SU-DHL-6 (cell line): ENCODE results near the gene WDR90.

ENCODE experiments used
- H2AFZ ChIP-seq: fragments of 200-600 bp; sonication (generic); 2 replicates; pipeline ENCODE4 v1.6.1; 2014; ENCODE audit warnings: low read depth, mild to moderate bottlenecking, moderate library complexity, mixed read lengths, antibody characterized with exemption, low read length; ENCODE audit not compliant: severe bottlenecking
- H3F3A ChIP-seq: fragments of 200-600 bp; shearing (Covaris generic); 2 replicates; pipeline ENCODE4 v1.6.0; 2016; ENCODE audit warnings: antibody characterized with exemption, mild to moderate bottlenecking; ENCODE audit not compliant: insufficient read depth
- H3K27ac ChIP-seq: fragments of 200-600 bp; sonication (generic); 2 replicates; pipeline ENCODE4 v1.5.1; 2016; ENCODE audit warnings: low read depth, mild to moderate bottlenecking, low read length, moderate library complexity, mixed read lengths
- H3K27me3 ChIP-seq: fragments of 200-600 bp; sonication (generic), shearing (Covaris generic); 2 replicates; pipeline ENCODE4 v1.6.0; 2014; ENCODE audit warnings: mild to moderate bottlenecking, low read length
- H3K36me3 ChIP-seq: fragments of 200-600 bp; sonication (generic); 2 replicates; pipeline ENCODE4 v1.6.1; 2014; ENCODE audit warnings: mild to moderate bottlenecking, low read length, mixed read lengths
- H3K4me2 ChIP-seq: fragments of 300-600, 200-600 bp; shearing (Covaris generic), sonication (generic); 2 replicates; pipeline ENCODE4 v1.6.0; 2014; ENCODE audit warnings: low read length, low read depth, mild to moderate bottlenecking; ENCODE audit not compliant: poor library complexity, severe bottlenecking
- H3K4me3 ChIP-seq: fragments of 200-600 bp; sonication (generic); 2 replicates; pipeline ENCODE4 v1.5.1; 2014; ENCODE audit warnings: antibody characterized with exemption, low read length, mild to moderate bottlenecking, mixed read lengths; ENCODE audit not compliant: insufficient read depth, poor library complexity, severe bottlenecking
- H3K79me2 ChIP-seq: fragments of 200-600 bp; sonication (generic); 2 replicates; pipeline ENCODE4 v1.6.1; 2014; ENCODE audit warnings: mild to moderate bottlenecking, low read length, moderate library complexity; ENCODE audit not compliant: insufficient read depth
- H3K9ac ChIP-seq: fragments of 200-600 bp; sonication (generic); 2 replicates; pipeline ENCODE4 v1.7.0; 2014; ENCODE audit warnings: mild to moderate bottlenecking, low read length
- H3K9me2 ChIP-seq: fragments of 200-600 bp; sonication (generic); replicated peaks from 2 replicates; pipeline ENCODE4 v1.6.1; 2014; ENCODE audit warnings: low read length; ENCODE audit not compliant: insufficient read depth
- H3K9me3 ChIP-seq: fragments of 200-600 bp; sonication (generic); 2 replicates; pipeline ENCODE4 v1.6.1; 2014; ENCODE audit warnings: low read length, mixed read lengths; ENCODE audit not compliant: insufficient read depth
- H4K20me1 ChIP-seq: fragments of 200-600 bp; sonication (generic); 2 replicates; pipeline ENCODE4 v1.6.1; 2014; ENCODE audit warnings: low read depth, mild to moderate bottlenecking, antibody characterized with exemption, low read length, moderate library complexity, mixed read lengths
- CTCF ChIP-seq: fragments of 200-600 bp; sonication (generic); IDR thresholded peaks from one replicate; pipeline ENCODE4 v1.5.1; 2017; ENCODE audit warnings: antibody characterized with exemption, mild to moderate bottlenecking, low read length, moderate library complexity; ENCODE audit not compliant: insufficient read depth, poor library complexity, severe bottlenecking
- EZH2phosphoT487 ChIP-seq: fragments of 200-600 bp; sonication (generic), shearing (Covaris generic); conservative IDR thresholded peaks from 2 replicates; pipeline ENCODE4 v1.6.1; 2018; ENCODE audit warnings: mild to moderate bottlenecking, antibody characterized with exemption, low read length, moderate library complexity, mixed read lengths

The WDR90 gene

GRCh38 chr16:695355-696089 lies 46.4 kb downstream of the WDR90 start:
- H3K27ac ChIP-seq, result no peak overlapping the region
- H3K27me3 ChIP-seq, result no peaks in the 10 kb centered on the region
- H3K36me3 ChIP-seq, result no peaks in the 10 kb centered on the region
- H3K4me3 ChIP-seq, result no peak overlapping the region
- no peak overlapping the region for H3K9ac ChIP-seq
- 0 out of 2 replicates have a peak, but pooled peaks cover 3% of the 10 kb centered on the region for H3F3A ChIP-seq
- no peak for TF ChIP-seq CTCF
- no peak for TF ChIP-seq EZH2phosphoT487
- H3K9me3 ChIP-seq, result no peaks in the 10 kb centered on the region
- peak overlapping the region; percentile 41 for H3K4me2 ChIP-seq
- H3K9me2 ChIP-seq, result no peaks in the 10 kb centered on the region
- H3K79me2 ChIP-seq, result no peaks in the 10 kb centered on the region
- no peak overlapping the region for H2AFZ ChIP-seq
- H4K20me1 ChIP-seq, result no peaks in the 10 kb centered on the region

- Histone ChIP-seq H3K9me3 (no peaks in the 10 kb centered on the region), H3F3A (no peaks in the 10 kb centered on the region), H3K27me3 (no peaks in the 10 kb centered on the region), H4K20me1 (no peaks in the 10 kb centered on the region), H3K4me3 (no peak overlapping the region), H3K36me3 (no peaks in the 10 kb centered on the region), H2AFZ (no peak overlapping the region), H3K9ac (no peak overlapping the region), H3K79me2 (no peaks in the 10 kb centered on the region), H3K9me2 (no peaks in the 10 kb centered on the region), H3K27ac (no peak overlapping the region), H3K4me2 (no peak overlapping the region)
- TF ChIP-seq EZH2phosphoT487 (no peak), CTCF (no peak)
These were observed 49.9 kb downstream of the WDR90 start for GRCh38 chr16:698911-699671.

GRCh38 chr16:700684-701584 lies 51.8 kb downstream of the WDR90 start:
- Histone ChIP-seq H4K20me1 (no peaks in the 10 kb centered on the region), H3K9me3 (no peaks in the 10 kb centered on the region), H3K79me2 (no peaks in the 10 kb centered on the region), H3K9ac (no peak overlapping the region), H3K4me2 (no peak overlapping the region), H2AFZ (no peak overlapping the region), H3K27me3 (no peaks in the 10 kb centered on the region), H3K4me3 (no peak overlapping the region), H3K36me3 (no peaks in the 10 kb centered on the region), H3F3A (no peaks in the 10 kb centered on the region), H3K27ac (no peak overlapping the region), H3K9me2 (no peaks in the 10 kb centered on the region)
- TF ChIP-seq CTCF, result no peak
- TF ChIP-seq EZH2phosphoT487, result no peak
